HG02588 (cell line): ENCODE measurements around the gene TST.
"Not testable (repeated sequence)": the region's sequence is repeated elsewhere in the genome, so short reads cannot be mapped to it uniquely, and the experiment has no call there.

Experiments used
- ATAC-seq: cut with Tn5 transposase; IDR thresholded peaks from one replicate; pipeline ENCODE4 v1.9.1; 2021; ENCODE audit warnings: mild to moderate bottlenecking, moderate library complexity; ENCODE audit not compliant: unreplicated experiment

TST gene

DNA sequence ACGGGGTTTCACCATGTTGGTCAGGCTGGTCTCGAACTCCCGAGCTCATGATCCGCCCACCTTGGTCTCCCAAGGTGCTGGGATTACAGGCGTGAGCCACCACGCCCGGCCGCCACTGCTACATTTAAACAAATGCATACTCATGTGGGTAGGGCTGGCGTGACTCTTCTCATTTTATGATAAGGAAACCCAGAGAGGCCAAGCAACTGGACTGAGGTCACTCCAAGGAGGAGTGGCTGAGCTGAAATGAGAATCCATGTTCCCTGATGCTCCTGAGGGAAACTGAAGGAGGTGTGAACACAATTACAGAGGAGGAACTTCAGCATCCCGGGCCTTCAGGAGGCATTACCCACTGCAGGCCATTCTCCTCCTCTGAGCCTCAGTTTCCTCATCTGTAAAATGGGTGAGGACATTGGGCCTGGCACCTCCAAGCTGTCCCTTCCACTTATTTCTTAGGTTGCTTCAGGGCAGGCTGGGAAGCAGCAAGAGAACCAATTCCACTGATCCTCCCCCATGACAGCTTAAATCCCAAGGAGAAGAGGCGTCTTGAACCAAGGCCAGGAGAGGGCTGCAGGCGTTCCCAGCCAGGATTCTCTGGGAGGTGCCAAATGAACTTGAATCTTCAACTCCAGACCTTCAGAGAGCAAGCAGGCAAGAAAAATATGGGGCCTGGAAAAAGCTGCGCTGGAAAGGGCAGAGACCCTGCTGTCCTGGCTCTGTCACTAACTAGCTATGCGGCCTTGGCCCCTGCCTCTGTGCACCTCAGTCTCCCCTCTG lies 2.9 kb downstream of the TST start:
- ATAC-seq: no peak

DNA sequence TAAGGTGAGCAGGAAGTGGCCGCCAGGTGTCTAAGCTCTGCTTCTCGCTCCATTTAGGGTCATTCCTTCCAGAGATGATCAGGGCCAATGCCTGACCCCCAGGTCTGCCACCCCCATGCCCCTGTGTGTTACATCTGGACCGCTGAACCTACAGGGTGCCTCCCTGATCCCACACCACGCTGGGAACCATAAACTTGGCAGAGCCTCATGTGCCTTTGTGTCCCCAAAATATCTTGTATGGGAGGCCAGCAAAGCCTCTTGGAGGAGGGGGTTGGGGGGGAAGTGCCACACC lies 3.7 kb downstream of the TST start:
- no peak for ATAC-seq

DNA sequence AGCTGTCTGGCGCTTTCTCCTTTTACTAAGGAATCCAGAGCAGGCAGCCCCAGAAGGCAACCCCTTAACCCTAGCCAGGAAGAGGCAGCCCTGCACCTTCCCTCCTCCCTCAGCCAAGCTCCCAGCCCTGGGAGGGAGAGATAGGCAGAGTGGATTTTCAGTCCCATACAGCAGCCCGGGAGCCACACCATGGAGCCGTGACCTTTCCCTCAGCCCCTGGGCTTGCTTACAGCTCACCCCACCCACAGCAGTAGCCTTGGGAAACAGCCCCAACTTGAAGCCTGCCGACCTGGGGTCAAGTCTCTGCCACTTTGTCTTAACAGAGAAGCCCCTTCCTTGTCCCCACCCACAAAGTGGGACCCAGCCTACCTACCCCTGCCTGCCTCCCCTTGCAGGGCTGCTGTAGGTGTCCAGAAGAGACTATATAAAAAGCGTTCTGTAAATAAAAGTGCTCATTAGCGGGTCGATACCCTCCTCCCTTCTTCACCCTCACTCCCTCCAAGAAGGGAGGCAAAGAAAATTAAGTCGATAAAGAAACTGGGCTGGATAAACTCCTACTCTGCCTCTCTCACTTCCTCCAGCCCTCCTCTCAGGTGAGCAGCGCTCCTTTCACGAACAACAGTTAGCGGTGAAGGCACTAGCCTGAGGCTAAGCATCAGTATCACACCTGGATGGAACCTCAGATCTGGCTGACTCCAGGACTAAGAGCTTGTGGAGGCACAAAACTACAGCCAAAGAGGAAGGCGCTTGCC lies 4.2 kb downstream of the TST start:
- no peak for ATAC-seq

DNA sequence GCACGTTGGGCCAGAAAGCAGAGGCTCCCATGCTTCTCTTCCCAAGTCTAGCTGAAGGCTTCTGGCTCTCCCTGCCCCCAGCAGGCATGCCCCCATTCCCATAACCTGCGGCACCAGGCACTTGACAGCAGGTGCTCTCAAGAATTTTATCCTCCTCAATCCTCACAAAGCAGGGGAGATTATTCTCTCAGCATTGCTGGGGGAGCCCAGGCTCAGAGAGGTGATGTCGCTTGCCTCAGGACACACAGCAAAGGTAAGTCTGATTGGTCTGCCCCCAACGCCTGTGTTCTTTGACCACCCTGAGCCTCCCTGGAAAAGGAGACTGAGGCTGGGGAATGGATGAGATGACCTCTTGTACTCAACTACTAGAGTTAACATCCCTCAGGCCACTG lies 4.8 kb downstream of the TST start:
- ATAC-seq: no peak

GRCh38 chr22:37012956-37013355 lies 6.3 kb downstream of the TST start:
- ATAC-seq: no peak

DNA sequence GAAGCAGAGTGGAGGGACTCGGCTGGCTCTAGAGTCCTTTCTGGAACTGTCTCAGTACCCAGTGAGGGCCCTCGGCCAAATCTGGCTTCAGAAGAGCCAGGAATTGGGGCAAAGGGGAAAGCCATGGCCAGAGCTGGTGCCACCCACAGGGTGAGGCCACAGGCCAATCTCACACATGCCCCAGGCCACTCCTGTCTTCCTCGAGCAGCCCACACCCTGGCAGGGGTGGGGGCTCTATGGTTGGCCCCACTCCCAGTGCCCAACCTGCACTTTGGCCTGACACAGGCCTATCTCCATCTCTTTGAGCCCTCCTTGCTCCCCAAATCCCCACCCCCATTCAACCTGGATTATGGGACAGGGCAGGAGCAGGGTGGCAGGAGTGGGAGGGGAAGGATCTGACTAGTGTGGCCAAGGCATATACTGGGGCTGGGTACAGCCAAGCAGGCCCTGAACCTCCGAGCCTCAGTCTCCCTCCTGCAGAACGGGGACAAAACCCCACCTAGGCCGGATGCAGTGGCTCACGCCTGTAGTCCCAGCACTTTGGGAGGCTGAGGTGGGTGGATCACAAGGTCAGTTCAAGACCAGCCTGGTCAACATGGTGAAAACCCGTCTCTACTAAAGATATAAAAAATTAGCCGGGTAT lies 6.9 kb downstream of the TST start:
- no peak for ATAC-seq

DNA sequence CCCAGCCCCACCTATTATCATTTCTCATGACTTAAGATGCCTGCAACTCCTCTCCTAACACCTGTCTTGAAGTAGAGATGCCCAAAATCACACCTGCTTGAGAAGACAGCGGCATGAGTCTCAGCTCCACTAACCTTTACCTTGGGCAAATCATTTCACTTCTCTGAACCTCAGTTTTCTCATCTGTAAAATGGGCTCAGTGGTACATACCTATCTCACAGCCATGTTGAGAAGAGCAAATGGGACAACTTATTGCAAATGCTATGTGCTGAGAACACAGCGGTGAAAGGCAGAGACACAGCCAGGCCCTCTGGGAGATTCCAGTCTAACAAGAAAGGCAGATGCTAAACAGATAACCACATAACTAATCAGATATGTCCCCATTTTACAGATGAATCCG lies 7.8 kb downstream of the TST start:
- no peak for ATAC-seq

- no peak for ATAC-seq
These were observed 8.3 kb downstream of the TST start for GRCh38 chr22:37010976-37011375.

DNA sequence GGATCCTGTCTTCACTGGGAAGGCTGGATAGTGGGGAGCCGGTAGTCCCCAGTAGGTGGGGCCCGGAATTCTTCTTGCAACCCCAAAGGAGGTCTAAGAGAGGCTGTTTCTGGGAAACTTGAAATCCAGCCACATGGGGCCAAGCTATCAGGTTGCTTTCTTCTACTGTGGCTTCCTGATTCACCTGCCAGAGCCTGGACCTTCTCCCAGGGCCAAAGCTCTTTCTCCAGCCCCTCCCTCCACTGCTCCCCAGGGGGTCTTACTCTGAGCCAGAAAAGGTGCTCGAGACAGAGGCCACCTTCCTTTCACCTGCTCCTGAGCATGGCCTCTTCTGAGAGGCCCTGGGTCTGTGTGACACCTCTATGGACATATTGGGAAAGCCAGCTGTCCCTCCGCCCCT lies 9.1 kb downstream of the TST start:
- no peak for ATAC-seq

- no peak for ATAC-seq
These were observed 9.8 kb downstream of the TST start for GRCh38 chr22:37009490-37009889.

DNA sequence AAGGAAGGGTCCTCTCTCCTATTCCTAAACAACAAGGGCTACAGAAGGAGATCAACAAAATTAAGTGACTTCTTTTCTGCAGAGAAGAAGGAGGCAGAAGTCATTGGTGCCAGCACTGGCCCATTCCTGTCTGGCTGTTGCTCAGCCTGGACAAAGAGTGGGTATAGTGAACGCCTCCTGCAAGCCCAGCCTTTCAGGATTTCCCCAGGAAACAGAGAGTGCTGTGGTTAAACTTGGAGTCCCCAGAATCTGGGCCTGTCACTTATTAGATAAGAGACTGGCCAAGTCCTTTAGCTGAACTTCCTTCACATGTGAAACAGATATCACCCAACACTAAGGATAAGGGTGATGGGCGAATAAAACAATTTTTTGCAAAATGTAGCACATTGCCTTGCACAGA lies 10.9 kb downstream of the TST start:
- no peak for ATAC-seq

- ATAC-seq: no peak
These were observed 11.6 kb downstream of the TST start for GRCh38 chr22:37007651-37008050.

- no peak for ATAC-seq
These were observed 16.6 kb downstream of the TST start for GRCh38 chr22:37002633-37003032.

DNA sequence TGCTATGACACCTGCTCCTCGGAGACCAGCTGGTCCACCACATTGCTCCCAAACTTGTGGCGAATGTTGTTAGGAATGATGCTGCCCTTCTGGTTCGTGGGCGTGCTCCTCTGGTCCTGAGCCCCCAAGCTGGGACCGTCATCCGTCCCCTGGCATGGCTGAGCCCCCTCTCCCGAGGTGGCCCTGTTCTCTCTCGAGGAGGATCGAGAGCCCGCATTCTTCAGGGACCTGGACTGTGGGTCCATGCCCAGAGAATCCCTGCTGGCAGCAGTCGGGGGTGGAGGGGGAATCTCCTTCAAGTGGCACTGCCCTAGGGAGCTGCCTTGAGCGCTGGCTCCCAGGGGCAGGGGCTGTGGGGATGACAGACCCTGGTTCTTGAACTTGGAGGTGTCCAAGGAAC lies 17.4 kb downstream of the TST start:
- ATAC-seq: no peak

GRCh38 chr22:37000676-37001534 lies 18.3 kb downstream of the TST start:
- no peak for ATAC-seq

DNA sequence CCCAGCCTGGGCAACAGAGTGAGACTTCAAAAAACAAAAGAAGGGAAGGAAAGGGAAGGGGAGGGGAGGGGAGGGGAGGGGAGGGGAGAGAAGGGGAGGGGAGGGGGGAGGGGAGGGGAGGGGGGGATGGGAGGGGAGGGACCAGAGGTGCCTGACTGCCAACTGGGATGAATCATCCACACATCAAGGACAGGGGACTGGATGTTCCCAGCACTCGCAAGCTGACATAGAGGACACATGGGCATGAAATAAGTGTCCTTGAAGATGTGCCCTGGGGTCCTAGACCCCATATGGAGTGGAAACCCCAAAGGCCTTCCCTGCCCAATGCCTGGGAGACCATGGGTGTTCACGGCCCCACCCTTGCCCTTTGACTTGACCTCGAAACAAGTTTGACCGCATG lies 19.8 kb downstream of the TST start:
- no peak for ATAC-seq

DNA sequence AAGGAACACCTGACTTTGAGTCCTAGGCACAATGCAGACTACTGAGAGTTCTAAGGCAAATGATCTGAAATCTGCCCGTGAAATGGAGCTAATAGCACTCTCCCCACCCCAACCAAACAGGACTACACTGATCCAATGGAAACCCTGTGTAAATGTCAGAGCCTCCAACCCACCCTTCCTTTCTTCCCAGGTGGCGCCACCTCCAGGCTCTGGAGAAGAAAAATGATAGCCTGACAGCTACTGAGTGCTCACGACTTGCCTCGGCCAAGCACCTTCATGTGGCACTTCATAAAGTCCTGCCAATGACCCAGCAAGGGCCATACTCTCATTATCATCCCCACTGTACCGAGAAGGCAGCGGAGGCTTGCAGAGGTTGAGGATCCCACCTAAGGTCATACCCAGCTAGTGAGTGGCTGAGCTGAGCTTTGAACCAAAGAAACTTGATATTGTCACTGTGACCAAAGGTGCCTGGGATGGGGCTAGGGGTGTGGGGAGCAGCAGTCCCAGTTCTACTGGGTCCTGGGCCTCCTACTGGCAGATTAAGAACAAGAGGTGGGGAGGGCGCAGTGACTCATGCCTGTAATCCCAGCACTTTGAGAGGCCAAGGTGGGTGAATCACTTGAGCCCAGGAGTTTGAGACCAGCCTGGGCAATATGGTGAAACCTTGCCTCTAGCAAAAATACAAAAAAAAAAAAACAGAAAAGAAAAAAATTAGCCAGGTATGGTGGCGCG lies 20.5 kb downstream of the TST start:
- ATAC-seq: no peak

DNA sequence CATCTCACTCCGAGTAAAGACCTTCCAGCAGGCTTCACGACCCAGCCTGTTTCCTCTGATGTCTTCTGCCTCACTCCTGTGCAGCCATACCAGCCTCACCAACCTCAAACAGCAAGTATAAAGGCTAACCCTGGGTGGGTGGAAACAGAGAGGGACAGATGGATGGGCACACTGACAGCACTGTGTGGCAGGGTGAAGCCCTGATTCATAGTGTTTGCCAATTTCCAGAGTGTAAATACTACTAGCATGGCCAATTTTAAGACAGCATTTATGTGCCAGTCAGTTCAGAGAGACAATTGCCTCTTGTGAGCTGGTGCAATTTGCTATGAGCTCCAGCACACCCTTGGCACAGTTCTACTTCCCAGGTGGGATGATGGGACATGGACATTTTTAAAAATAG lies 21.5 kb downstream of the TST start:
- ATAC-seq: no peak

GRCh38 chr22:36991206-36991605 lies 28.0 kb downstream of the TST start:
- no peak for ATAC-seq

DNA sequence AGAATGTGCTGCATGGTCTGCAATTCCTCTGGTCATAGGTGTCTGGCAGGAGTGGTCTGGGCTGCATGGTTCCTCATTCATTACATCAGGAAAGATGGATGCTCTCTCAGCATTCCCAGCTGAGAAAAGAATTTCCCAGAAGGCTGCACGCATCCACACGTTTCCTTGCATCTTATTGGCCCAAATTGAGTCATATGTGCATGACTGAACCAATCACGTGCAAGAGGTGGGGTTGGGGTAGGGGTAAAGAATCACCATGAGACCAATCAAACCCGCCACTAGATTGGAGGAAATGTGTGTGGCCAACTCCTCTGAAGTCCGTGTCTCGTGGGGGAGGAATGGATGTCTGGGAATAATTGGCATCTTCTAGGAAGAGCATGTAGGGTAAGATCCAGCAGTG lies 28.8 kb downstream of the TST start:
- ATAC-seq: no peak

GRCh38 chr22:36989012-36989411 lies 30.2 kb downstream of the TST start:
- ATAC-seq: not testable (repeated sequence)
